Measurements from ENCODE around the gene TTC39B. TPM values are rescaled to one million over a fixed set of nuclear protein-coding genes. Genes with fewer than 3 reads are reported as not detected.

TTC39B gene
- total and polyA plus RNA-seq, 2 of the 8 experiments (the other 6 are each of a cell fraction or from before 2014, with no cell fraction given), result 1.6 to 10.9 TPM

GRCh38 chr9:15182101-15182551 lies 124.9 kb downstream of the TTC39B start:
- H3K18ac ChIP-seq (ENCODE audit: extremely low read depth, low read length), result no peak overlapping the region
- no peak overlapping the region for H3K14ac ChIP-seq (ENCODE audit: insufficient read length)
- no peak overlapping the region for H3K56ac ChIP-seq (replicated peaks; ENCODE audit: insufficient read length, low read depth, low read length)
- no peaks in the 10 kb centered on the region; a peak in 2 of 8 replicates for H3K36me3 ChIP-seq (ENCODE audit: control insufficient read depth in 2 of 4, insufficient read depth in 4 of 4, low read length in 3 of 4)
- no peak overlapping the region for H3K4me3 ChIP-seq (ENCODE audit: extremely low read depth in 1 of 4, insufficient read depth in 2 of 4, low read depth in 3 of 4, low read length in 4 of 4)
- no peaks in the 10 kb centered on the region for H4K20me1 ChIP-seq (replicated peaks in 1 of 2; ENCODE audit: control insufficient read depth in 1 of 2, insufficient read depth in 2 of 2, low read length in 2 of 2)
- ChIA-PET POLR2A (ENCODE audit: partially characterized antibody) (no interaction called here), CTCF (ENCODE audit: partially characterized antibody) (interaction anchor here (0.9 kb wide), 1 partner anchor 13 kb away, joined by 3 read pairs; no protein-coding TSS in a partner anchor)
- H3K27me3 ChIP-seq (replicated peaks in 1 of 4; ENCODE audit: control insufficient read depth in 3 of 4, extremely low read depth in 1 of 4, insufficient read depth in 3 of 4, low read length in 3 of 4), result no peaks in the 10 kb centered on the region
- no peaks in the 10 kb centered on the region for H3K23me2 ChIP-seq (ENCODE audit: low read depth, low read length)
- no peak overlapping the region for H2AK5ac ChIP-seq (ENCODE audit: low read depth, low read length)
- H3K79me2 ChIP-seq (ENCODE audit: control insufficient read depth in 1 of 2, insufficient read depth in 2 of 2, low read length in 2 of 2), result no peaks in the 10 kb centered on the region
- H3K4me1 ChIP-seq (replicated peaks in 1 of 4; ENCODE audit: control insufficient read depth in 3 of 4, insufficient read depth in 4 of 4, low read length in 3 of 4), result no peaks in the 10 kb centered on the region
- H3K9ac ChIP-seq (replicated peaks in 1 of 4; ENCODE audit: extremely low read depth in 1 of 4, low read depth in 3 of 4, low read length in 3 of 4), result no peak overlapping the region
- H2BK12ac ChIP-seq (ENCODE audit: low read depth, low read length), result no peak overlapping the region
- H2BK120ac ChIP-seq (replicated peaks; ENCODE audit: low read depth, low read length), result no peak overlapping the region
- WGBS, 2 experiments (ENCODE audit: extremely low coverage in 1 of 2, insufficient coverage in 1 of 2, insufficient read length in 1 of 2, insufficient replicate concordance in 2 of 2, low coverage in 1 of 2, low lambda C conversion rate in 2 of 2, missing lambda C conversion rate in 1 of 2), result 93% methylated on average over 2 of the region's 2 CpGs; no CpG with 5 or more reads in 1 of the 2 experiments
- H2BK5ac ChIP-seq (ENCODE audit: low read depth, low read length), result no peak overlapping the region
- no peak overlapping the region for H4K8ac ChIP-seq (ENCODE audit: extremely low read depth, insufficient read depth, low read length)
- H3K4me2 ChIP-seq (ENCODE audit: insufficient read depth in 1 of 2, low read depth in 2 of 2, low read length in 2 of 2), result no peak overlapping the region
- DNase-seq (ENCODE audit: low read depth in 1 of 2, low spot score in 2 of 2) (no peak), FAIRE-seq (no peak)
- H4K91ac ChIP-seq (replicated peaks; ENCODE audit: insufficient read length, low read length), result no peak overlapping the region
- H3K27ac ChIP-seq (ENCODE audit: low read depth, low read length), result no peak overlapping the region
- TF ChIP-seq GABPA (IDR thresholded peaks at IDR 0.05; ENCODE audit: borderline replicate concordance, insufficient read depth, low read length) (no peak), TAF1 (IDR thresholded peaks at IDR 0.05; ENCODE audit: low read depth, low read length) (no peak), EZH2 (IDR thresholded peaks at IDR 0.05; ENCODE audit: low read depth, low read length, severe bottlenecking) (no peak), NANOG (IDR thresholded peaks at IDR 0.05; ENCODE audit: insufficient read depth, low read depth, low read length, poor library complexity, severe bottlenecking) (no peak), HDAC6 (IDR thresholded peaks at IDR 0.05; ENCODE audit: low read depth, low read length) (no peak), POU5F1 (IDR thresholded peaks at IDR 0.05; ENCODE audit: low read depth, low read length) (no peak), FOSL1 (IDR thresholded peaks at IDR 0.05; ENCODE audit: insufficient read depth, low read depth, low read length) (no peak), KDM1A (IDR thresholded peaks at IDR 0.05; ENCODE audit: borderline replicate concordance, low read length) (no peak)
- no peaks in the 10 kb centered on the region for H3K9me3 ChIP-seq (ENCODE audit: insufficient read depth in 2 of 2, low read depth in 1 of 2, low read length in 1 of 2)
- H3K79me1 ChIP-seq (ENCODE audit: low read depth, low read length), result no peaks in the 10 kb centered on the region
- H3K23ac ChIP-seq (ENCODE audit: insufficient read length), result no peak overlapping the region
- no peak overlapping the region for H4K5ac ChIP-seq (ENCODE audit: insufficient read length, low read depth, low read length)
- no peak overlapping the region for H2BK20ac ChIP-seq (ENCODE audit: low read length)
- H2BK15ac ChIP-seq (ENCODE audit: low read length), result no peak overlapping the region
- no peak overlapping the region for H2AFZ ChIP-seq (ENCODE audit: low read length)
- no peak overlapping the region for H3K4ac ChIP-seq (replicated peaks; ENCODE audit: insufficient read length, low read depth, low read length)

Measured in H1 (cell line).